IPS-NIHi7 (cell line): ENCODE data around the gene LTA4H.

Experiments used
- DNase-seq: peaks from one replicate; pipeline ENCODE4 v3.0.0; 2012; ENCODE audit warnings: mixed read lengths; ENCODE audit errors: extremely low spot score

LTA4H gene

GRCh38 chr12:95959107-95959506 lies 76.3 kb downstream of the LTA4H start:
- peak; percentile 41 for DNase-seq

DNA sequence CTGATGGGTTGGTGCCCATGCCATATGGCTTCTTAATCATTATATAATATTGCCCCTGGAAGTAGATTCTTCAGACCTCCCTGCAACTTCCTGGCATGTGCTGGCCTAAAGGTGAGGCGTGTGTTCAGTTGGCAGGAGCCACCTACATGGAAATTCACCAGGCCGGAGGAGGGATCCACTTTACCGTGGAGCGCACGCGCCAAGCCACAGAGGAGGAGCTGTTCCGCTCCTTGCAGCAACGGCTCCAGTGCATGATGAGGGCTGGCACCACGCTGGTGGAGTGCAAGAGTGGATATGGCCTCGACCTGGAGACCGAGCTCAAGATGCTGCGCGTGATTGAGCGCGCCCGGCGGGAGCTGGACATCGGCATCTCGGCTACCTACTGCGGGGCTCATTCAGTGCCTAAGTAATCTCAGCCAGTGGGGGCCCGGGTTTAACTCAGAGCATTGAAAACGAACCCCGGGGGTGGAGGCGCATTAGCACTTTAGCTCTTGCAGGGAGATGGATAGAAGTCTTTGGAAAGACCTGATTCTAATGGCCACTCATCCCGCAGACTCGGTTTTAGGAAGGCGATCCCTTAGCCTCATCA lies 78.7 kb downstream of the LTA4H start:
- DNase-seq: peak; percentile 19

- no peak for DNase-seq
Measured at GRCh38 chr12:95955549-95956159, 79.7 kb downstream of the LTA4H start.

DNA sequence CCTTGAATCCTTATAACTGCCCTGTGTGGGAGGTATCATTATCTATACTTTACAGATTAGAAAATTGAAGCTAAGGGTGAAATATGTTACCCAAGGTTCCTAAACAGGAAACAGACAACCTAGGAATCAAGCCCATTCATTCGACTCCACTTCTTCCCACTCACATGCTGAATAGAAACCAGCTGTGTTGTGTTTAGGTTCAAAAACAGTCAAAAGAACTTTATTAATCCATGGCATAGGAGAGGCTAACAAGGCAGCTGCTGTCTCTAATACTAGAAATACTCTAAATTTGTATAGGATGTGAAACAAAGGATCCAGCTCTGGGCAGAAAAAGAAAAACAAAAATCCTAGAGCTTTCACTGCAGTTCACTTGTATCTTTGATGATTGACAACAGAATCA lies 82.4 kb downstream of the LTA4H start:
- no peak for DNase-seq

DNA sequence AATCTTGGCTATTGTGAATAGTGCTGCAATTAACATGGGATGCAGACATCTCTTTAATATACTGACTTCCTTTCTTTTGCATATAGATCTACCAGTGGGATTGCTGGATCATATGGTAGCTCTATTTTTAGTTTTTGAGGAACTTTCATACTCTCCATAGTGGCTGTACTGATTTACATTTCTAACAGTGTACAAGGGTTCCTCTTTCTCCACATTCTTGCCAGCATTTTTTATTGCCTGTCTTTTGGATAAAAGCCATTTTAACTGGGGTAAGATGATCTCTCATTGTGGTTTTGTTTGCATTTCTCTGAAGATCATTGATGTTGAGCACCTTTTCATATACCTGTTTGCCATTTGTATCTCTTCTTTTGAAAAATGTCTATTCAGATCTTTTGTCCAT lies 83.9 kb downstream of the LTA4H start:
- DNase-seq: no peak
